ENCODE data around the gene PTPRE. TPM values are rescaled to one million over a fixed set of nuclear protein-coding genes. Genes with fewer than 3 reads are reported as not detected.

The PTPRE gene
- total RNA-seq, 2 donors from 2014 or later = 32.7 to 54.1 TPM

DNA sequence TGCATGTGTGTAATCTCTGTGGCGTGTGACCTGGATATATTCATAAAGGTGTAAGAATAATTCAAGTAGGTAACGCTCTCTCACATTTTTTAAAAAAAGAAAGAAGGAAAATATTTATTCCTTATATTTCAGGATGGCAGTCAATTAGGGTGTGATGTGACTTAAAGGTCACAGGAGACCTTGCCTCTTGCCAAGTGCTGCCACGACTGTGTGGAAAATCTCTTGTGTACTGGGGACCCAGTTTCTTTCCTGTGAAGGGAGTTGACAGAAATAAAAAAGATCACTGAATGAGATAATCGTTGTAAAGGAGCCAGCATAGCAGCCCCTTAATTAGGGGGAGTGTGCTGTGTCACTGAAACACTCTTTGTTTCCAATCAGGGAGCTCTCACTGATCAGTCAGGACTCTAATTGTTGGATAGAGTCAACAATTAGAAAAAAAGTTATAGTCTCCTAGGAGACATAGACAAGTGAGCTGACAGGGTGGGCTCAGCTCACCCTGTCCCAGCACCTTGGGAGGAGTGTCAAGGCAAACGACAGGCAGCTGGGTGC, 31.1 kb downstream of the PTPRE start:
- peaks cover 12% of the 10 kb centered on the region for H3K27me3 Mint-ChIP-seq
- no peaks in the 10 kb centered on the region for H3K9me3 Mint-ChIP-seq
- no peak overlapping the region for H3K4me3 Mint-ChIP-seq
- no peaks in the 10 kb centered on the region for H3K36me3 Mint-ChIP-seq (ENCODE audit: low read depth)
- ATAC-seq (replicated peaks) = no peak
- peaks cover 6% of the 10 kb centered on the region for H3K4me1 Mint-ChIP-seq
- no peak overlapping the region for H3K27ac Mint-ChIP-seq

GRCh38 chr10:127939786-127940330, 33.0 kb downstream of the PTPRE start:
- Mint-ChIP-seq H3K9me3 (peaks cover 7% of the 10 kb centered on the region), H3K27me3 (peaks cover 12% of the 10 kb centered on the region), H3K27ac (peak overlapping the region; percentile 68), H3K4me1 (peaks cover 17% of the 10 kb centered on the region), H3K4me3 (no peak overlapping the region), H3K36me3 (ENCODE audit: low read depth) (no peaks in the 10 kb centered on the region)
- ATAC-seq (replicated peaks) = no peak

DNA sequence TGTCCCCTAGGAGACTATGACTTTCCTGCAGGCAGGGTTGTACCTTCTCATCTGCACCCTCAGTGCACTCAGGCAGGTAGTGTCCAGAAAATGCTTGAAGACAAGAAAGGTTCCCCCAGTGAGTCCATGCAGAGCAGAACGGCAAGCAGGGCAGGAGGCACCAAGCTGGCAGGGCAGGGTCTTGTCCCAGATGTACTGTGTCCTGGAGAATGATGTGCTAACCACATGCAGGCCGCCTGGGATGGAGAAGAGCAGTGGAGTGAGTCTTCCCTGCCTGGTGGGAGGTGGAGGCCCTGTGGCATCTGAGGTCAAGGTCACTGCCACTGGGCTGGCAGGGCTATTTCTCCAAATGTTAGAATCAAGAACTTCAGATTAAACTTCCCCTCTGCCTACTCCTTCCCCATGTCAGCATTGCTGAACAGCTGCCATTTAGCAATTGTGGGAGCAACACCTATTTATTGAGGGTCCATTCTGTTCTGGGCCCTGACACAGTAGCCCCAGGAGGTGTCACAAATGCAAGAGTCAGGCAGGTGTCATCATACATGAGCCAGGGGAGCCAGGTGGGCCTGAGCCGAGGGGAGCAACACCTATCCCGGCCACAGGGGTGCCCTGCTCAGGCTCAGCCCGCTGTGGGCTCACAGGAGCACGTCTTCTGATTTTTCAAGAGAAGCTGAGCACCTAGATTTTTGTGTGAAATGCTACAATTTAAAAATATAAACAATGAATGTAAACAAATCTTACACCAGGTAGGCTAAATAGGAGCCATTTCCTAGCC, 34.1 kb downstream of the PTPRE start:
- no peaks in the 10 kb centered on the region for H3K36me3 Mint-ChIP-seq (ENCODE audit: low read depth)
- H3K27me3 Mint-ChIP-seq = peaks cover 12% of the 10 kb centered on the region
- no peak overlapping the region for H3K4me3 Mint-ChIP-seq
- H3K9me3 Mint-ChIP-seq = peaks cover 7% of the 10 kb centered on the region
- H3K4me1 Mint-ChIP-seq = peaks cover 28% of the 10 kb centered on the region
- H3K27ac Mint-ChIP-seq = no peak overlapping the region
- no peak for ATAC-seq (replicated peaks)

- no peak for ATAC-seq (replicated peaks)
- H3K27me3 Mint-ChIP-seq = peaks cover 9% of the 10 kb centered on the region
These were observed 35.9 kb downstream of the PTPRE start for GRCh38 chr10:127942811-127943210.

GRCh38 chr10:127943336-127943910, 36.5 kb downstream of the PTPRE start:
- peaks cover 34% of the 10 kb centered on the region for H3K4me1 Mint-ChIP-seq
- H3K27ac Mint-ChIP-seq = no peak overlapping the region
- peaks cover 7% of the 10 kb centered on the region for H3K9me3 Mint-ChIP-seq
- ATAC-seq (replicated peaks) = no peak
- H3K36me3 Mint-ChIP-seq (ENCODE audit: low read depth) = no peaks in the 10 kb centered on the region
- peaks cover 9% of the 10 kb centered on the region for H3K27me3 Mint-ChIP-seq
- no peak overlapping the region for H3K4me3 Mint-ChIP-seq

More at GRCh38 chr10:127942811-127943210, 35.9 kb downstream of the PTPRE start:
- H3K27ac Mint-ChIP-seq = no peak overlapping the region
- H3K9me3 Mint-ChIP-seq = peaks cover 7% of the 10 kb centered on the region
- H3K36me3 Mint-ChIP-seq (ENCODE audit: low read depth) = no peaks in the 10 kb centered on the region
- H3K4me1 Mint-ChIP-seq = peaks cover 34% of the 10 kb centered on the region
- no peak overlapping the region for H3K4me3 Mint-ChIP-seq

DNA sequence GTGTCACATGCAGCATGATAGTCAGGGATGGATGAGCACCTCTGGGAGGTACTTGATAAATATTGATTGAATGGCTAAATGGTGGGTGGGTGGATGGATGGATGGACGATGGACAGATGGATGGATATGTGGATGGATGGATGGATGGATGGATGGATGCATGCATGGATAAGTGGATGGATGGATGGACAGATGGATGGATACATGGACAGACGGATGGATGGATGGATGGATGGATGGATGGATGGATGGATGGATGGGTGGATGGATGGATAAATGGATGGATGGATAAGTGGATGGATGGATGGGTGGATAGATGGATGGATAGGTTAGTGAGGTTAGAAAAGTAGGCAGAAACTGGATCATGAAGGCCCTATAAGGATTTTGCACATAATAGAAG, 37.4 kb downstream of the PTPRE start:
- H3K4me1 Mint-ChIP-seq = peaks cover 34% of the 10 kb centered on the region
- peaks cover 6% of the 10 kb centered on the region for H3K27me3 Mint-ChIP-seq

DNA sequence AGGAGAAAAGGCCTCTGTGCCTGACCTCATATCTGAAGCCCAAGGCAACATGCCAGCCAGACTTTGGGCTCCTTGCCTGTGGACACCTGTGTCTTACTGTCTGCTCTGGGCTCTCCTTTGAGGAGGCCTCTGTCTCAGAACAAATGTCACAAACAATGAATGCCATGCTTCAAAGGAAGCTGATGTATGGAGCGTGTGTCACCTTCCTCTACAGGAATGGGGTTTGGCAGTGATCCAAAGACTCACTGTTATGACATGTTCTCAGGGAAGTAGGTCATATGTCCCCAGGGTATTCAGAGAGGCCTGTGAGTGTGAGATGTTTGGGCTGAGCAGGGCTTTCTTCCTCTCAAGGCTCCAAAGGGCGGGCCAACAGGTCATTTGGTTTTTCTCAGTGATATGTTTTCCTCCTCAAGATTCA, 38.4 kb downstream of the PTPRE start:
- Mint-ChIP-seq H3K4me3 (peak overlapping the region; percentile 22), H3K27ac (peak overlapping the region; percentile 82), H3K4me1 (peaks cover 34% of the 10 kb centered on the region), H3K27me3 (no peaks in the 10 kb centered on the region), H3K36me3 (ENCODE audit: low read depth) (no peaks in the 10 kb centered on the region), H3K9me3 (peaks cover 7% of the 10 kb centered on the region)
- peak; percentile 97 for ATAC-seq (replicated peaks)

More for the DNA sequence above, 37.4 kb downstream of the PTPRE start:
- no peak for ATAC-seq (replicated peaks)
- Mint-ChIP-seq H3K4me3 (no peak overlapping the region), H3K9me3 (peaks cover 7% of the 10 kb centered on the region), H3K27ac (peak overlapping the region; percentile 2), H3K36me3 (ENCODE audit: low read depth) (no peaks in the 10 kb centered on the region)

DNA sequence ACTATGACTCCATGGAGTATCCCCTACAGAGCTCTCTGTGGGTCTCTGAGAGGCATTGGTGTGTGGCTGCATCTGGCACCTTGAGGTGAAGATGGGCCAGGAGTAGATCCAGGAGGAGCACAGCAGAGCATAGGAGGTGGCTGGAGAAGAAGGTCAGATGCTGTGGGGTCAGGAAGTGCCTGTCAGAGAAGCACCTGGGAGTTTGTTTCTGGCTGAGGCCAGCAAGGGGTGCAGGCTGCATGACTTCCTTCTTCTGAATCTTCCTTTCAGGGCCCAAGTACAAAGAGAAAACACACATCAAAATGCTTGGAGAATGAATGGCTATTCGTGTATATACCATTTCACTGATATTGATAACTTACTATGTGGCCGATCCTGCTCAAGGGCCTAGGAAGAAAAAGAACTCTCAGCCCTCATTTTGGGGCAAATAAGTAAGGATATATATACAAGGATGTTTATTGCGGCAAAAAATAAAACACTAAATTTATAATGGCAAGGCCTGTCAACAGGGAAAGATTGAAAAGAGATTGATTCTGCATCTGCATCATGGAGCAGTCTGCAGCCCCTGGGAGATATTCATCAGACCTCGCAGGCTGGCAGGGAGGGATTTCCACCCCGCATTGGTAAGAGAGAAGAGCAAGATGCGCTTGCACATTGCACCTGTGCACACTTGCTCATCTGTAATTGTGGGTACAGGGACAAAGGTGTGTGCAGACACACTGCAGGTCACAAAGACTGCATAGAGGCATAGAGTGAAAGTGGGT, 39.2 kb downstream of the PTPRE start:
- H3K27me3 Mint-ChIP-seq = no peaks in the 10 kb centered on the region
- H3K36me3 Mint-ChIP-seq (ENCODE audit: low read depth) = no peaks in the 10 kb centered on the region
- H3K4me1 Mint-ChIP-seq = peaks cover 34% of the 10 kb centered on the region
- H3K9me3 Mint-ChIP-seq = peaks cover 7% of the 10 kb centered on the region
- no peak for ATAC-seq (replicated peaks)
- H3K4me3 Mint-ChIP-seq = peak overlapping the region; percentile 22
- H3K27ac Mint-ChIP-seq = peak overlapping the region; percentile 82

DNA sequence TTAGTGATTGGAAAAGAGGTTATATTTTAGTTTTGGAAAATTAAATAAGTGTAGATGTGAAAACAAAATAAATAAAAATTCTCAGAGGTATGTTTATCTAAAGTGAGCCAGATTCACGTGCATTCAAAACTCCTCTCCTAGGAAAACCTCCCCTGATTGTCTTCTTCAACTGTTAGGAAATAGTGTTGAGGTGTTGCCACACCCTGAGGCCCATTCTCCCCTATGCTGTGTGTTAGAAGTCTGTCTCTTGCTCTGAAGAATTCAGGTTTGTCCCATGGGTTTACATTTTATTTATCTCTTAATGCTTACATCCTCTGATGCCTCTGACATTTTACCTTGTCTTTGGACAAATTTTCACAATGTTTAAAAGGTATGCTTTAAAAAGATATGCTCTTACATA, 40.3 kb downstream of the PTPRE start:
- Mint-ChIP-seq H3K4me3 (no peak overlapping the region), H3K9me3 (peaks cover 7% of the 10 kb centered on the region), H3K36me3 (ENCODE audit: low read depth) (no peaks in the 10 kb centered on the region), H3K27me3 (no peaks in the 10 kb centered on the region), H3K4me1 (peaks cover 34% of the 10 kb centered on the region), H3K27ac (no peak overlapping the region)
- no peak for ATAC-seq (replicated peaks)

- H3K27me3 Mint-ChIP-seq = no peaks in the 10 kb centered on the region
- H3K36me3 Mint-ChIP-seq (ENCODE audit: low read depth) = no peaks in the 10 kb centered on the region
- H3K4me3 Mint-ChIP-seq = no peak overlapping the region
- peaks cover 26% of the 10 kb centered on the region for H3K4me1 Mint-ChIP-seq
- ATAC-seq (replicated peaks) = no peak
- peaks cover 6% of the 10 kb centered on the region for H3K9me3 Mint-ChIP-seq
- no peak overlapping the region for H3K27ac Mint-ChIP-seq
These were observed 41.9 kb downstream of the PTPRE start for GRCh38 chr10:127948791-127949190.

DNA sequence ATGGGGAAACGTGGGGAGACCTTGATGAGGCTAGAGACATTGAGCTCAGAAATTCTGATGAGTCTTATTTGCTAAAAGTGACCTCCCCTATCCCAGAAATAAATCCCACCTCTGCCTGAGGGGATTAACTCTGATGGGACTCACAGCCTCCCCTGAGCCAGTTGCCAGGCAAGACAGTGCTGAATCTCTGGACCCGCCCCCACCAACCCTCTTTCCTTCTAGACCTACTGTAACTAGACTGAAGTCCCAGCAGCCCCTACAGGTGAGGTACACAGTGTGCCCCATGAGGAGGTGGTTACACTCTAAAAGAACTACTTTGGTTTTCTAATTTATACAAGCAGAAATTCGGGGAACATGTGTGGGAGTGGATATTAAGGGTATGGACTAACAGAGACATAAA, 42.9 kb downstream of the PTPRE start:
- no peaks in the 10 kb centered on the region for H3K36me3 Mint-ChIP-seq (ENCODE audit: low read depth)
- no peaks in the 10 kb centered on the region for H3K9me3 Mint-ChIP-seq
- H3K4me1 Mint-ChIP-seq = peaks cover 16% of the 10 kb centered on the region
- no peak for ATAC-seq (replicated peaks)
- H3K27ac Mint-ChIP-seq = no peak overlapping the region
- no peak overlapping the region for H3K4me3 Mint-ChIP-seq
- no peaks in the 10 kb centered on the region for H3K27me3 Mint-ChIP-seq

DNA sequence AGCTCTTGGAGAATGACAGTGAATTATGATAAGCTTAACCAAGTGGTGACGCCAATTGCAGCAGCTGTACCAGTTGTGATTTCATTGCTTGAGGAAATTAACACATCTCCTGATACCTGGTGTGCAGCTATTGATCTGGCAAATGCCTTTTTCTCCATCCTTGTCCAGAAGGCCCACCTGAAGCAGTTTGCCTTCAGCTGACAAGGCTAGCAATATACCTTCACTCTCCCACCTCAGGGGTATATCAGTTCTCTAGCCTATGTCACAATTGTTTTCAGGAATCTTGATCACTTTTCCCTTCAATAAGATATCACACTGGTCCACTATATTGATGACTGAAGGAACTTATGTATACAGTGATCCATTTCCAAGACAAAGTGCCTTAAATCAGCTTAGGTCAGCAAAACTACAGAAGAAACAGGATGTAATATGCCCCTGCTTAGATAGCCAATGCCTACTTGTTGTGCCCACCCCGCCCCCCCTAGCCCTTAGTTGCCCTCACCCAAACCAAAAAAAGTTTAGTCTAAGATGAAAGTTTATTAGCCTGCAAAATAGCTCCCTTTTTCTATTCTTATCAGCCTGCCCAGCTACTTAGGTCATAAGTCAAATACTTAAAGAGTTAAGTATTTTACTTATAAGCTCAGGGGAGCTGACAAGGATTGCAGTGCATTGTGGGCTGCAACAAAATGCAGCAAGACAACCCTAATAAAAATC, 45.1 kb downstream of the PTPRE start:
- no peaks in the 10 kb centered on the region for H3K36me3 Mint-ChIP-seq (ENCODE audit: low read depth)
- H3K27ac Mint-ChIP-seq = no peak overlapping the region
- no peaks in the 10 kb centered on the region for H3K9me3 Mint-ChIP-seq
- H3K4me3 Mint-ChIP-seq = no peak overlapping the region
- no peaks in the 10 kb centered on the region for H3K4me1 Mint-ChIP-seq
- ATAC-seq (replicated peaks) = no peak
- no peaks in the 10 kb centered on the region for H3K27me3 Mint-ChIP-seq

GRCh38 chr10:127952575-127952869, 45.6 kb downstream of the PTPRE start:
- Mint-ChIP-seq H3K4me1 (no peaks in the 10 kb centered on the region), H3K36me3 (ENCODE audit: low read depth) (no peaks in the 10 kb centered on the region), H3K27me3 (no peaks in the 10 kb centered on the region), H3K9me3 (no peaks in the 10 kb centered on the region), H3K27ac (no peak overlapping the region), H3K4me3 (no peak overlapping the region)
- ATAC-seq (replicated peaks) = no peak

DNA sequence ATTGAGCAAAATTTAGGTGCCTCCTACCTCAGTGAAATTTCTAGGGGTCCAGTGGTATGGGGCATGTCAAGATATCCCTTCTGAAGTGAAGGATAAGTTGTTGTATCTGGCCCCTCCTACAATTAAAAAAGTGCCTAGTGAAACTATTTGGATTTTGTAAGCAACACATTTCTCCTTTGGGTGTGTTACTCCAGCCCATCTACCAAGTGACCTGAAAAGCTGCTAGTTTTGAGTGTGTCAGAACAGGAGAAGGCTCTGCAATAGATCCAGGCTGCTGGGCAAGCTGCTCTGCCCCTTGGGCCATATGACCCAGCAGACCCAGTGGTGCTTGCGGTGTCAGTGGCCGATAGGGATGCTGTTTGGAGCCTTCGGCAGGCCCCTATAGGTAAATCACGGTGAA, 46.0 kb downstream of the PTPRE start:
- no peaks in the 10 kb centered on the region for H3K36me3 Mint-ChIP-seq (ENCODE audit: low read depth)
- H3K27ac Mint-ChIP-seq = no peak overlapping the region
- H3K4me3 Mint-ChIP-seq = no peak overlapping the region
- no peaks in the 10 kb centered on the region for H3K4me1 Mint-ChIP-seq
- H3K9me3 Mint-ChIP-seq = no peaks in the 10 kb centered on the region
- no peaks in the 10 kb centered on the region for H3K27me3 Mint-ChIP-seq
- ATAC-seq (replicated peaks) = no peak
